ENCODE data around the gene TBC1D23. TPM values are rescaled to one million over a fixed set of nuclear protein-coding genes. Genes with fewer than 3 reads are reported as not detected.

Gene TBC1D23
- total RNA-seq, 1 donor from 2014 or later: 36.6 TPM

DNA sequence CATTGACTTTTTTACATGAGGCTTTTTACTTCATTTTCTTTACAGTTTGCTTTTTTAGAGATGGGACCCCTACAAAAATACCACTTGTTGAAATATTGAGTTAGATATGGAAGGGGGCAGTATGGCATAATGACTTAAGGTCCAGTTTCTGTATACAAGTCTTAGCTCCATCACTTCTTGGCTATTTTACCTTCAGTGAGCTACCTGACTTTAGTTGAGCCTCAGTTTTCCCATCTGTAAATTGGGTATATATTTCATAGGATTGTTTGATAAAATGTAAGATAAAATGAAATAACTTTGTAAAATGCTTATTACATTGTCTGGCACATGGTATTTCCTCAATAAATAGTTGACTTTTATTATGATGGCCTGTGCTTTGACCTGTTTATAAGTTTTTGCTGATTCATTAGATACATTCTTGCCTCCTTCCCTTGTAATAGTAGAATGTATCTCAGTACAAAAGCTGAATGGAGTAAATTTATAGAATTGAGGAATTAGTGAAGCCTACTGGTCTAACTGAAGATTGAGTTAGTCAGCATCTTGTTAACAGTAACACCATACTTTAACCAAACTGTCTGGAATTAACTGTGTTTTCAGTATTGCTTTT lies 27.6 kb downstream of the TBC1D23 start:
- peaks cover 4% of the 10 kb centered on the region for H3K36me3 ChIP-seq (ENCODE audit: control insufficient read depth, insufficient read depth, low read length)
- DNase-seq (ENCODE audit: low read depth) (no peak), FAIRE-seq (no peak)
- H3K4me3 ChIP-seq (ENCODE audit: low read depth, low read length): no peak overlapping the region
- TF ChIP-seq, protein P1, sequence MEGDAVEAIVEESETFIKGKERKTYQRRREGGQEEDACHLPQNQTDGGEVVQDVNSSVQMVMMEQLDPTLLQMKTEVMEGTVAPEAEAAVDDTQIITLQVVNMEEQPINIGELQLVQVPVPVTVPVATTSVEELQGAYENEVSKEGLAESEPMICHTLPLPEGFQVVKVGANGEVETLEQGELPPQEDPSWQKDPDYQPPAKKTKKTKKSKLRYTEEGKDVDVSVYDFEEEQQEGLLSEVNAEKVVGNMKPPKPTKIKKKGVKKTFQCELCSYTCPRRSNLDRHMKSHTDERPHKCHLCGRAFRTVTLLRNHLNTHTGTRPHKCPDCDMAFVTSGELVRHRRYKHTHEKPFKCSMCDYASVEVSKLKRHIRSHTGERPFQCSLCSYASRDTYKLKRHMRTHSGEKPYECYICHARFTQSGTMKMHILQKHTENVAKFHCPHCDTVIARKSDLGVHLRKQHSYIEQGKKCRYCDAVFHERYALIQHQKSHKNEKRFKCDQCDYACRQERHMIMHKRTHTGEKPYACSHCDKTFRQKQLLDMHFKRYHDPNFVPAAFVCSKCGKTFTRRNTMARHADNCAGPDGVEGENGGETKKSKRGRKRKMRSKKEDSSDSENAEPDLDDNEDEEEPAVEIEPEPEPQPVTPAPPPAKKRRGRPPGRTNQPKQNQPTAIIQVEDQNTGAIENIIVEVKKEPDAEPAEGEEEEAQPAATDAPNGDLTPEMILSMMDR (IDR thresholded peaks at IDR 0.05; ENCODE audit: insufficient read depth, low read length, severe bottlenecking): no peak
- H3K27me3 ChIP-seq (ENCODE audit: control insufficient read depth, insufficient read depth, low read length): no peaks in the 10 kb centered on the region

DNA sequence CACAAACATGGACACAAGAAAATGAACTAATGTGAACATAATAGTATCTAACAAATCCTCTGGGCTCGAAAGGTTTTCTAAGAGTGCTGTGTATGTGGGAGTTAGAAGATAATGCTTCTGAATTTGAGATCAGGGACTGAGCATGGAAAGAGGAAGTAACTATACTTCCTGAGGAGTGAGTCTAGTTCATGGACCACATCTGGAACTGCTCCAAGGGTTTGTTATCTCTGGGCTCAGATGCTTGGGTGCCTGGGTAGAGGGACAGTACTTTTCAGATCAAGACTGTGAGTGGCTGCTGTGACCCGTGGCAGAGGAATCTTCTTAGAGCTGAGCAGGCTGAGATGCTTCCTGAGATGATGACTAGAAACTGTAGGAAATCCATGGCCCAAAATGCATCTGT lies 28.5 kb downstream of the TBC1D23 start:
- DNase-seq (ENCODE audit: low read depth) (no peak), FAIRE-seq (no peak)
- TF ChIP-seq, protein P1 (IDR thresholded peaks at IDR 0.05; ENCODE audit: insufficient read depth, low read length, severe bottlenecking): no peak
- Histone ChIP-seq H3K27me3 (ENCODE audit: control insufficient read depth, insufficient read depth, low read length) (no peaks in the 10 kb centered on the region), H3K36me3 (ENCODE audit: control insufficient read depth, insufficient read depth, low read length) (peaks cover 4% of the 10 kb centered on the region), H3K4me3 (ENCODE audit: low read depth, low read length) (no peak overlapping the region)

DNA sequence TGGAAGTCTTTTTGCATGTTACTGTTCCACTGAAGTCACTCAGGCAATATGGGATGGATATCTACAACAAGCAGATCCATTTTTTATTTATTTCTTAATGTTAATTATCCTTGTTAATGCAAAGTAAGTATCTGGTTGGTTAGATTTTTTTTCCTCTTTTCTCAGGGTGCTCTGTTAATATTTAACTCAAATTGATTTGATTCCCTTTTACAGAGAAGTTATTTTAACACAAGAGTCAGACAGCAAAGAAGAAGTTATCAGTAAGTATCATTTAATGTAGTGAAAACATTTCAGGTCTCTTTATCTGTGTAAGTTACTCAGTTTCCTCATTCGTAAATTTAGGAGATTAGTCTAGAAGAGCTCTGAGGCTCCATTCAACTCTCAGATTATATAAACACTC lies 34.3 kb downstream of the TBC1D23 start:
- Histone ChIP-seq H3K27me3 (ENCODE audit: control insufficient read depth, insufficient read depth, low read length) (no peaks in the 10 kb centered on the region), H3K4me3 (ENCODE audit: low read depth, low read length) (no peak overlapping the region), H3K36me3 (ENCODE audit: control insufficient read depth, insufficient read depth, low read length) (peaks cover 4% of the 10 kb centered on the region)
- no peak for FAIRE-seq
- DNase-seq (ENCODE audit: low read depth): no peak
- TF ChIP-seq, protein P1 (IDR thresholded peaks at IDR 0.05; ENCODE audit: insufficient read depth, low read length, severe bottlenecking): no peak

DNA sequence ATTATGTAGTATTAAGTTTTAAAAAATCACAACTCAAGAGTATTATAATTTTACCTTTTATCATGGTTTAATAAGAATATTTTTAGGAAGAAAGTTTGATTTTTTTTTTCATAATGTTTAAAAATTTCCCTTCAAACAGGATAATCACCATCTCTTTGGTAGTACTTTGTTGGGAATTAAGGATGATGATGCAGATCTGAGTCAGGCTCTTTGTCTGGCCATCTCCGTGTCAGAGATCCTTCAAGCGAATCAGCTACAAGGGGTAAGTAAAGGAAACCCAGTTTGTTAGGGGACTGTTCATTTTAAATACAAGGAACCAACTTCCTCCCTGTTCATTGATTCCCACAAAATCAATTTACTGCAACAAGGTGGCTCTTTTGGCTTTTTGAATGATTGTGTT lies 37.0 kb downstream of the TBC1D23 start:
- no peak for FAIRE-seq
- H3K4me3 ChIP-seq (ENCODE audit: low read depth, low read length): no peak overlapping the region
- H3K36me3 ChIP-seq (ENCODE audit: control insufficient read depth, insufficient read depth, low read length): peaks cover 6% of the 10 kb centered on the region
- TF ChIP-seq, protein P1 (IDR thresholded peaks at IDR 0.05; ENCODE audit: insufficient read depth, low read length, severe bottlenecking): no peak
- no peaks in the 10 kb centered on the region for H3K27me3 ChIP-seq (ENCODE audit: control insufficient read depth, insufficient read depth, low read length)
- DNase-seq (ENCODE audit: low read depth): peak; percentile 72

DNA sequence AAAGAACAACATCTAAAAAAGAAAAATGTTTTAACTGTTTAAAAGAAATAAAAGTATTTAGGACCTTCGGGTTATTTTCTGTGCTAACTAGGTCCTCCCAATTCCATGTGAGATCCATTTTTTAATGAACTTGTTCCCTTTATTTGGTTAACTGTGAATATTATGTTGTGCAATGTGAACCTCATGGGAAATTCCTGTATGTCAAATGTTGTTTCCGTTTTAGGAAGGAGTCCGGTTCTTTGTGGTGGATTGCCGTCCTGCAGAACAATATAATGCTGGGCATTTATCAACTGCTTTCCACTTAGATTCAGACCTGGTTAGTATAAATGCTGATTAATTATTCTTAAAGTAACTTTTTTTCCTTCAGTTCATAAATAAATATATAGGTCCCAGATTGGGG lies 38.2 kb downstream of the TBC1D23 start:
- DNase-seq (ENCODE audit: low read depth) (no peak), FAIRE-seq (no peak)
- Histone ChIP-seq H3K36me3 (ENCODE audit: control insufficient read depth, insufficient read depth, low read length) (peaks cover 6% of the 10 kb centered on the region), H3K4me3 (ENCODE audit: low read depth, low read length) (no peak overlapping the region), H3K27me3 (ENCODE audit: control insufficient read depth, insufficient read depth, low read length) (no peaks in the 10 kb centered on the region)
- TF ChIP-seq, protein P1 (IDR thresholded peaks at IDR 0.05; ENCODE audit: insufficient read depth, low read length, severe bottlenecking): no peak

DNA sequence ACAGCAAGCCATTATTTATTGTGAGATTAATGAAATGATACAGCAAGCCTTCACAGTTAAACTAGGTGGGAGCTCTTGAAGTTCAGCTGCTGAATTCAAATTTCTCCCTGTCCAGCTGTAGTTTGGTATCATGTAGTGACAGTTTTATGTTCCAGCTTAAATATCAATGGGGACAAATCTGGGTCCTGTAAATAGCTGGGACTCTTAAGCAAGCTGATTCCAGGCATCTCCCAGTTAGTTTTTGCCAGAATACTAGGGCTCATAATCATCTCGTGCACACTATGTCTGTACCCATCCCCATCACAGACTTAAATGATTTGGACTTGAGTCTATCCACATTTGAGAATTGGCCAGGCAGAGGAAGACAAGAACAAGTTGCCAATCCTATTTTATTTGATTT lies 45.9 kb downstream of the TBC1D23 start:
- Histone ChIP-seq H3K4me3 (ENCODE audit: low read depth, low read length) (no peak overlapping the region), H3K36me3 (ENCODE audit: control insufficient read depth, insufficient read depth, low read length) (peaks cover 4% of the 10 kb centered on the region), H3K27me3 (ENCODE audit: control insufficient read depth, insufficient read depth, low read length) (no peaks in the 10 kb centered on the region)
- no peak for DNase-seq (ENCODE audit: low read depth)
- TF ChIP-seq, protein P1 (IDR thresholded peaks at IDR 0.05; ENCODE audit: insufficient read depth, low read length, severe bottlenecking): no peak
- FAIRE-seq: no peak

Measured in bronchial epithelial cell (primary cell).